ENCODE measurements around the gene LIMS1.
"Not testable (repeated sequence)": the region's sequence is repeated elsewhere in the genome, so short reads cannot be mapped to it uniquely, and the experiment has no call there.

The LIMS1 gene

DNA sequence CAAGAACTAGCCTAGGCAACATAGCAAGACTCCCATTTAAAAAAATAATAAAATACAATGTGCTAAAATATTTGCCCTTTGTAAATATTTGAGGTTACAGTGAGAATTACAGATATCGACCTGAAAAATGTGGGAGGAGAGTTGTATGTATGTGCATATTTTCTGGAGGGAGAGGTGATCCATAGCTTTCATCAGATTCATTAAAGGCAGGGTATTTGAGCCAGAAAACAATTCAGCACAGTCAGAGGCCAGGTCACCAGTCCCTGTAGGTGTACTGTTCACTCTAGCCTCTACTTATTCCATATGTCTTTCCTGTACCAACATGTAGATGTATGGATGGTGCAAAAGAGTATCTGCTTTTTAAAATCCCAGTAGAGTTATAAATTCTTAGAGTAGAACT lies 136.0 kb downstream of the LIMS1 start:
- not testable (repeated sequence) for DNase-seq

- not testable (repeated sequence) for DNase-seq
Measured at GRCh38 chr2:108672200-108672805, 138.0 kb downstream of the LIMS1 start.

DNA sequence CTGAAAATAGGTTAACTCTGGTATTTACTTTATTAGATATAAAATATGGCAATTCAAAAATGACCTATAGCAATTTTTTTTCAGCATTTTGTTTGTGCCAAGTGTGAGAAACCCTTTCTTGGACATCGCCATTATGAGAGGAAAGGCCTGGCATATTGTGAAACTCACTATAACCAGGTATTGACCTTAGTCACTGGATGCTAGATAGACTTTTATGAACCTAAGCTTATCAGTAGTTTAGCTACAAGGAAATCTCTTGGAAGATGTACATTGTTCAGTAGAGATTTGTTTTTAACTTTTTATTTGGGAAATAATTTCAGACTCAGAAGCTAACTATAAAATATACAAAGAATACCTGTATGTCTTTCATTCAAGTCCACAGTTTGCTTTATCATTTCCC lies 142.3 kb downstream of the LIMS1 start:
- DNase-seq, result not testable (repeated sequence)

DNA sequence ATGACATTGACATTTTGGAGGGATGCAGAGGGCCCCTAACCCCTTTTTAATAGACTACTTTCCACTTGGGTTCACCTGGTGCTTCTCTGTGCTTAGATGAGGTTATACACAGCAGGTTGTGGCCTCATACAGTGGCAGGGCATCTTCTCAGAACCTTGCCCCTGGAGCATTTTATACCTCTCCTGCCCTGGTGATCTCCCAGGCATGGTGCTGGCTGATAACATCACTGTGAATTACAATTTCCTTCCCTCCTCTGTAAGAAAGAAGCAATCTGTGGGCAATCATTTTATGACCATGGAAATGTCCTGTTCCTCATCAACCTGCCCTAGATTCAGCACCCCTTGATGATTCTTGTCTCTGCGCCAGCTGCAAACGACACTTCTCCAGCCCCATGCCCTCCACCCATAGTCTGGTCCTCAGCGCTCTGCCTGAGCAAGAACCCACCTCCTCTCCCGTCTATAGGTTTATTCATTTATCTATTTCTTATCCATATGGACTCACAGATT lies 143.0 kb downstream of the LIMS1 start:
- DNase-seq, result not testable (repeated sequence)

DNA sequence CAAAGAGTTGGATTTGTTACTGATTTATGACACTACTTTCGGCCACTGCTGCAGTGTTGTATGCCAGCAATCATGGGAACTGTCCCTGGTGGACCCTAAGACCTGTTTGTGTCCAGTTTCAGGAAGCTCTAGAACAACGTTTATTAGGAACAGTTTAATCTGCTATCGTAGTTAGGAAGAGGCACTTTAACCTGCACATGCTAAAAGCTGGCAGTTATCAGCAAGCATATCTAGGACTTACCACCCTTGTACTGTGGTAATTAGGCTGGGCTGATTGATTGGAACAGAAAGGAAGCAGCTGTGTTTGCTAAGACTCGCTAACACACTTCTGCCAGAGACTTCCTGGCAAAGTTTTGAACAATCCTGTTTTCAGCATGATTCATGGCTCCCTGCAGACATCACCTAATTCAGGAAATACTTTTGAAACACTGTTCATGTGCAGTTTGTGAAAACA lies 144.0 kb downstream of the LIMS1 start:
- DNase-seq, result not testable (repeated sequence)

- not testable (repeated sequence) for DNase-seq
Measured at GRCh38 chr2:108680805-108681204, 146.5 kb downstream of the LIMS1 start.

DNA sequence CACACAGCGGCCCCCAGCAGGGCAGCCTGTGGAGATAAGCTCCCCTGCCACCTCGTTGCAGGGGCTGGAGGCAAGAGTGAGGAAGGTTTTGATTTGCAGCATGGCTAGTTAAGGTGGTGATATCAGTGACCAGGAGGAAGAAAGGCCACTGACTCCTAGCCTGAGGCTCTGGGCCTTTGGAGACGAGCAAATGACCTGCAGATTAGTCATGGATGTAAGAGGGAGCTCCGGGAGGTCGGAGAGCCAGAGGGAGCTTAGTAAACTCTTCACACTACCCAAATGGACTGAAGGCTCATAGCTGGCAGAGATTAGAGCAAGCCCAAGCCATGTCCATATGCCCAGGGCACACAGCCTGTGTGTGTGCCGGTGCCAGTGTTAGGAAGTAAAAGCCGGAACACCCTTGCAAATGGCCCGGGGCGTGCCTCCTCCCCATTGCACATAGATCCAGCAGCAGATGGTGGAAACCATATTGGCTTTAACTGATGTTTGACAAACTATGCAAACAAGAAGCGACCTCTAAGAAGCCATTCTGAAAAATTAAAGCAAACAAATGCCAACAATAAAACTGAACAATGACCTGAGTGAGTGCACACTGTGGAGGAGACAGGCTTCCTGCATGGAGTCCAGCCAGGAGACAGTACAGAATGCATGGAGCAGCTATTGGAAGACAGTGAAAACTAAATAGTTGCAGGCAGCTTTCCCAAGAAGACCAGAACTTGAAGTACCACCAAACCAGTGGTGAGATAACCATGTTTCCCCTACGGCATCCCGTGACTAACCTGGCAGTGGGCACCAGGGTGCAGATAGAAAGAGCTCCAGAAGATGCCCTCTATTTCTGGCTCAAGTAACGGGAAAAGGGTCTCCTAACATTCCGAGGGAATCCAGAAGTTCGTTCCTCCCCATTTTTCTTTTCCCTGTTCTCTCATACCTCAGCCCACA lies 154.8 kb downstream of the LIMS1 start:
- not testable (repeated sequence) for DNase-seq

DNA sequence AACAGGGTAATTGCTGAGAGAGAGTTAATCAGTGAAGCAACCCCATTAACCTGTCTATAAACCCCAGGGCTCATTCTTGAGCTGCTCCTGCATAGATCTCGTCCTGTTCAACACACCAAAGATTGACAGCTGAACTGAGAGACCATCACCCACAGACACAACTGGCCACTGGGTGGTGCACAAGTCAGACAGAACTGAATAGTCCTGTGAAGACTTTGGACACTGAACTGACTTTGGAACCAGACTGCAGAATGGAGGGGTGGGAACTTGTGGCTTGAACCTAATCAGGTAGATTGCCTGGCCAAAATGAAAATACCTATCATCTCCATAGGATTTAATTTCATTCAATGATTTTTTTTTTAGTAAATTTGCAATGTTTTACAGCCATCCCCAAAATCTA lies 155.7 kb downstream of the LIMS1 start:
- not testable (repeated sequence) for DNase-seq

- no peak for DNase-seq
Measured at GRCh38 chr2:108691447-108691846, 157.2 kb downstream of the LIMS1 start.

- no peak for DNase-seq
Measured at GRCh38 chr2:108701208-108701607, 166.9 kb downstream of the LIMS1 start.

DNA sequence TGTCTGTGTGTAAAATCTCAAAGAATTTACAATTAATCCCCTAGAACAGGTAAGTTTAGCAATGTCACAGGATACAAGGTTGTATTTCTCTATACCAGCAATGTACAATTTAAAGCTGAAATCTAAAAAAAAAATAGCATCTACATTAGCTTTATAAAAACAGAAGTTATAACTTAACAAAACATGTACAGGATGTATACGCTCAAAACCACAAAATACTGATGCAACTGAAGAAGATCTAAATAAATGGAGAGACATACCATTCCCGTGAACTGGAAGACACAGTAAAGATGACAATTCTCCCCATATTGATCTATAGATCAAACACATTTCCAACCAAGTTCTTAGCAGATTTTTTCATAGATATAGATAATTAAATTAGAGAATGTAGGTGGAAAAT lies 167.5 kb downstream of the LIMS1 start:
- no peak for DNase-seq

- DNase-seq, result no peak
Measured at GRCh38 chr2:108704871-108705270, 170.6 kb downstream of the LIMS1 start.

- no peak for DNase-seq
Measured at GRCh38 chr2:108707300-108707699, 173.0 kb downstream of the LIMS1 start.

- not testable (repeated sequence) for DNase-seq
Measured at GRCh38 chr2:108716971-108717370, 182.7 kb downstream of the LIMS1 start.

DNA sequence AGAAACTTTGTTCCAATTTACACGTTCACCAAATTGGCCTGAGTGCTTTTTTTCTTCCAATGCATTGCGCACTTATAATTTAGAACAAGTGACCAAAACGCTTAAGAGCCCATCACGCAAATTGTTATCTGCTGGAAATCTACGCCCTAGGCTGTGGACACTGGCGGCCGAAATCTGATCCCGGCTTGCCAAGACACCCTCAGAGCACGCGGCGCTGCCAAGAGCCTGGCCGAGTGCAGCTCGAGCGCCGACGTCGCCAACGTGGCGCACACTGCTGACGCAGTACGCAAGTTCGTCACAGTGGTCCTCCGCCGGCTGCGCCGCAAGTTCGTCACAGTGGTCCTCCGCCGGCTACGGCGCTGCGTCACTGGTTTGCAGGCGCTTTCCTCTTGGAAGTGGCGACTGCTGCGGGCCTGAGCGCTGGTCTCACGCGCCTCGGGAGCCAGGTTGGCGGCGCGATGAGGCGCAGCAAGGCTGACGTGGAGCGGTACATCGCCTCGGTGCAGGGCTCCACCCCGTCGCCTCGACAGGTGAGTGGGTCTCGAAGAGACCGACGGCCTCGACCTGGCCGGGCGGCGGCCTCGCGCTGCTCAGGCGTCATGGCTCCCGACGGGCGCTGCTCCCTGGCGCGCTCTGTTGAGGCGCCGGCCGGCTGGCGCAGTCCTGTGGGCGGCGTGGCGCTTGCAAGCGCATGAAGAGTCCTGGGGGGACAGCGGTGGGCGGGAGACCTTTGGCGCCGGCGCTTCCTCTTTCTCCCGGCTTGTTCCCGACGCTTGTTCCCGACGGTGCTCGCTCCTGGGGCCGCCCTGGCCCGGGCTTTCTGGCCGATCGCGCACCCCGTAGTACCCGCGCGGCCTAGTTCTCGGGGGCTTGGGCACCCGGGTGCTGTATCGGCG lies 185.1 kb downstream of the LIMS1 start, which contains the start of gene RANBP2:
Gene RANBP2, plus strand, starts transcription at position 334 of the 896 bp plus-strand sequence. Its CDS starts 125 bp downstream, at position 459.
- peak; percentile 94 for DNase-seq

- not testable (repeated sequence) for DNase-seq
Measured at GRCh38 chr2:108726048-108726447, 191.8 kb downstream of the LIMS1 start.

DNA sequence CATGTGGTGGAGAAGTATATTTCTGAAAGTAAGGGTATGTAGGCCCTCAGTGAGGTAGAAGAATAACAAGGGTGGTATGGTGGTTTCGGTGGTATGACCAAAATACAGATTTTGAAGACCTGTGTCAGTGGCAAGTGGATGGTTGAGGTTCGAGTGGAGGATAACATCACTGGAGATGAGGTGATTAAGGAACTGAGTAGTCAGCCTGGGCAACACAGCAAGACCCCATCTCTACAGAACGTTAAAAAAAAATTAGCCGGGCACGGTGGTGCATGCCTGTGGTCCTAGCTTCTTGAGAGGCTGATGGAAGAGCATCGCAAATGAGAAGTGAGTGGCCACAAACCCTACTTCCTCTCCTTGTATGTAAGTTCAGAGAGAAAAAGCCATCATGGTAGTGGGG lies 200.4 kb downstream of the LIMS1 start:
- DNase-seq, result not testable (repeated sequence)

Data from CD4-positive, alpha-beta T cell treated with Interleukin-15 for 1 hour (primary cell).